Stimulated activated CD4-positive, alpha-beta T cell treated with anti-CD3 and anti-CD28 coated beads, TNF-alpha, amount 100 ng/mL, for 4 hours (primary cell): ENCODE measurements around the gene COP1.
"Not testable (repeated sequence)": the region's sequence is repeated elsewhere in the genome, so short reads cannot be mapped to it uniquely, and the experiment has no call there.

Source experiments
- DNase-seq, 3 experiments: peaks; one replicate each; pipeline ENCODE4 v3.0.0-alpha.2; 2020; ENCODE audit warnings: low read depth in 3 of 3

The COP1 gene

GRCh38 chr1:176206961-176207902 is at the start of gene COP1:
Gene COP1 (minus strand): TSS chr1:176207286. CDS start chr1:176206978, 308 bp downstream.
- peak; percentile 91 to 95 (median 93) for DNase-seq

DNA sequence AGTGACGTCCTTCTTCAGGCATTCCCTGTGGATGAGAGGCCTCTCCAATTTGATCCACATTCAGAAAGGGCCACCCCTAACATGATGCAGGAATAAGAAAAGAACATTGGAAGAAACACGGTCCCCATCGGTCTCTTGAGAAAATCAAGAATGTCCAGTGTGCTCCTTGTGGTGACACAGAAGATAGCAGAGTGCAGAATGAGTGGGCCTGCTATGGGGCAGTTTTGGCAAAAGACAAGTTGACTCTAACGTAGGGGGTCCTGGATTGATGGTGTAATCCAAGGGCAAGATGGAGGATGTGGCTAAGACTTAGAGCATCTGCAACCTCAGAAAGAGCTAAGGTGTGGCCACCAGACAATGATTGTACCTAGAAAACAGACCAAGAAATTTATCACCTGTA is 45.1 kb upstream of the COP1 start:
- DNase-seq: no peak

DNA sequence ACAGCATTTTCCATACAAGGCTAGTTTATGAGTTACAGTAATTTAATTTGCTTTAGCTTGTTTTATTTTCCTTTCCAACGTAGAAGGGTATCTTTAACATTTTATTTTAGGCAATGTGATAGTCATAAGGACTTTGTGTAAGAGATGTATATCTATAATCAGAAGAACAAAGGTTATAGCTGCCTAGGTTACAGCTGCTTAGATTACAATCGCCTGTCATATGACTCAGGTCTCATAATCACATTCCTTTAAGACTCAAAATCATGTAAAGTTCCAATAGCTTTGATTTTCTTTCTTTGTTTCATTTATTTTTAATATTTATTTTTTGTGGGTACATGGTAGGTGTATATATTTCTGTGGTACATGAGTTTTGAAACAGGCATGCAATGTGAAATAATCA is 37.8 kb upstream of the COP1 start:
- DNase-seq: no peak

GRCh38 chr1:176243746-176244145 is 36.7 kb upstream of the COP1 start:
- DNase-seq: no peak

DNA sequence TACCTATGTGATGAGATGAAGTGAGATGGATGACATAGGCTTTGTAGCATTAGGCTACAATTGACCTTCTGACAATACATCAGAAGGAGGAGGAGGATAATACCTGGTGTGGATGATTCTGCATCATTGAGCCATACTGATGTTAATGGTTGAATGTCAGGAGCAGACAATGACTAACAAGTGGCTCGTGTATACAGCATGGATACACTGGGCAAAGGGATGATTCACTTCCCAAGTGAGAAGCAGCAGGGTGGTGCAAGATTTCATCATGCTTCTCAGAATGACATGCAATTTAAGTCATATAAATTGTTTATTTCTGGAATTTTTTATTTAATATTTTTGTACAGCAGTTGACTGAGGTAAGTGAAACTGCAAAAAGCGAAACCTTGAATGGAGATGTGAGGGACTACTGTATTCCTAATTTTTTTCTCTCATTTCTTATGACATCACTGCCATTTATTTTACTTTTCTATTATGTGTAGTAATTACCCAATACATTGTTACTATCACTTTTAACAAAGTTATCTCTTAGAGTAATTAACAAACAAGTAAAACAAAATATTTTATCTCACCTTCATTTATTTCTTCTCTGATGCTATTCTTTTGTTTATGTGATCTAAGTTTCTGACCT is 34.4 kb upstream of the COP1 start:
- DNase-seq: no peak

DNA sequence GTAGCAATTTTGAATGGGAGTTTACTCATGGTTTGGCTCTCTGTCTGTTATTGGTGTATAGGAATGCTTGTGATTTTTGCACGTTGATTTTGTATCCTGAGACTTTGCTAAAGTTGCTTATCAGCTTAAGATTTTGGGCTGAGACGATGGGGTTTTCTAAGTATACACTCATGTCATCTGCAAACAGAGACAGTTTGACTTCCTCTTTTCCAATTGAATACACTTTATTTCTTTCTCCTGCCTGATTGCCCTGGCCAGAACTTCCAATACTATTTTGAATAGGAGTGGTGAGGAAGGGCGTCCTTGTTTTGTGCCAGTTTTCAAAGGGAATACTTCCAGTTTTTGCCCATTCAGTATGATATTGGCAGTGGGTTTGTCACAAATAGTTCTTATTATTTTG is 26.6 kb upstream of the COP1 start:
- DNase-seq: not testable (repeated sequence)

DNA sequence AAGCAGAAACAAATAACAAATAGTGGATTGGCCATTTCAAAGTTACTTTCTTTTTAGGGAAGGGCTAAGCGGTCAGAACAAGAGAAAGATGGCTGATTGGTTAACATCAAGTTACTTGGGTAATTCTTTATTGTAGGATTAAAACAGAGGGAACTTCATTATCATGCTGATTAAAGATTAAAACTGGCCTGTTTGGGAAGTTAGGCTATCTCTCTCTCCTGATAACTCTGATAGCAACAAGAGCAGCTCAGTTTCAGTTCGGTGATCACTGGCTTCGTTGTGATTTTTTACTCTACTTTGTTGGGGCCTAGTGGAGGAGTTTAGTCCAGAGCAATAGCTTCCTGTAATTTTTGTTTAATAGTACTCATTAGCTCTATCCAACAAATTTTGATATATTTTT is 20.5 kb upstream of the COP1 start:
- DNase-seq: no peak

DNA sequence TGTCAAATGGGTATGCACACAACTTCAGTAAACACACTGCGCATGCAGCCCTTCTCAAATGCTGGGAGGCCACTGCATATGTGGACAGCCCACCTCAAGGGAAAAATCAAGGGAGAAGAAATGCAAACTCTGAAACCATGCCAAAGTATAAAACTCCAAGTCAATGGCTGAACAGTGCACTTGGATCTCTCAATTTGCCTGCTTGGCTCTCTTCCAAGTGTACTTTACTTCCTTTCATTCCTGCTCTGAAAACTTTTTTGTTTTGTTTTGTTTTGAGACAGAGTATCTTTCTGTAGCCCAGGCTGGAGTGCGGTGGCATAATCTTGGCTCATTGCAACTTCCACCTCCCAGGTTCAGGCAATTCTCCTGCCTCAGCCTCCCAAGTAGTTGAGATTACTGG is 18.8 kb upstream of the COP1 start:
- no peak for DNase-seq

DNA sequence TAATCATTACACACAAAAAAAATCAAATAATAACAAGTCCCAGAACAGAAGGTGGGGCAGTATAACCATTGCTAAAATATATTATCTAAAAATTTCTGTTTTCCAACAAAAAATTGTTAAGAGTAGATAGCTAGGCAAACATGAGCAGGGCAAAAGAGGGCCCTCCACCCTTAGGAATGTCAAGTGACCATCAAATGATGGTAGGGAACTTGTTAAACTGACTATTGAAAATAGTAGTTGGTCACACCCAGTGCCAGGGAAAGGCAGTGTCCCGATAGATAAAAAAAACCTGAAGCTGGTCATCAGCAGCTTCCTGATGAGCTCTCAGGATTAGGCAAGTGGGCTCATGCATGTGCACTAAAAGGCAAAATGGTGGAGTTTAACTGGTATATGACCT is 18.4 kb upstream of the COP1 start:
- no peak for DNase-seq

DNA sequence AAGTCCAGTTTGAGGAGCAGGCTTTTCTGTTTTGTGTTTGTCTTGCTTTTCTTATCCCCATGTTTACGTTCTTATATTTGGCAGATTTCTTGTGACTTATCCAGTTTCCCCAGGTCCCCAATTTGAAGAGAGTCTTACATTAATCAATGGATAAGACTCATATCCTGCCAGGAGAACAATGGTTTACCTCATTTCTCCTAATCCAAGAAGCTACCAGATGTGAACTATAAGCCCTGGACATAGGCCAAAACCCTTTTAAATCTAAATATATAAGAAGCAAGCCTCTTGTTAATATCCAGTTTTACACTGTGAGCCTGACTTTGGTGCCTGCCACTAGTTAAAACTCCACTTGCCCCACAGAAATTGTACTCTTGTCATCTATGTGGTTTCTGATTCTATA is 15.1 kb upstream of the COP1 start:
- DNase-seq: no peak

DNA sequence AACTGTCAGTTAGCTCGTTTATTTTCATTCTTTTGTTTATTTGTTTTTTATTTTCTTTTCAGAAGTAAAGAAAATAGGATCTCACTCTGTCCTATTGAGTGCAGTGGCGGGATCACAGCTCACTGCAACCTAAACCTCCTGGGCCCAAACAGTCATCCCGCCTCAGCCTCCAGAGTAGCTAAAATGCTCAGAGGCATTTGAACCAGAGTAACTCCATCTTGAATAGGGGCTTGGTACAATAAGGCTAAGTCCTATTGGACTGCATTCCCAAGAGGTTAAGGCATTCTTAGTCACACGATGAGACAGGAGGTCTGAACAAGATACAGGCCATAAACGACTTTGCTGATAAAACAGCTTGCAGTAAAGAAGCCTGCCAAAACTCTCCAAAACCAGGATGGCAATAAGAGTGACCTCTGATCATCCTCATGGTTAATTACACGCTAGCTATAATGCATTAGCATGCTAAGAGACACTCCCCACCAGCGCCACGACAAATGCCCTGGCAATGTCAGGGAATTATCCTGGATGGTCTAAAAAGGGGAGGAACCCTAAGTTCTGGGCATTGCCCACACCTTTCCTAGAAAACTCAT is 13.1 kb upstream of the COP1 start:
- DNase-seq: no peak

DNA sequence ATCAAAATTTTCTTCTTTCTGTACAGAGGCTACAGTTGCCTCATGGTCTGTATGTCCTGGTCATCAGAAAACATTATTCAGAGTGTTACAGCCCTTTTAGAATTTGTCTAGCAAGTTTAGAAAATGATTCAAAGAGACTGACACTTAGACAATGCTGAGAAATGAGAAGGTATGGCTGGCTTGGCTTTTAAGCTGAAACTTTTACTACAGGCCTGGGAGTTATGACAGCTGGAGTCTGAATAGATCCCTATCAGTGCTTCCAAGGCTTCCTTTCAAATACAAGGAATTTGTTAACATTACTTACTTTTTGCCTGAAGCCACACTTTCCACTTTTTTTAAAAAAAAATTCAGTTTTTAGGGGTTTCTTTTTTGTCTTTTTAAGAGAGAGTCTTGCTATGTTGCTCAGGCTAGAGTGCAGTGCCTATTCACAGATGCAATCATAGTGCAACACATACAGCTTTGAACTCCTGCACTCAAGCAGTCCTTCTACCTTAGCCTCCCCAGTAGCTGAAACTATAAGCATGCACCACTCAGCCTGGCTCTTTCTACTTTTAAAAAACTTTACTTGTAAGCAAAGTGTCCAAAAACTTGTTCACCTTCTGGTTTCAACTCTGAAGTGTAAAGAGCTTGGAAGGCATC is 10.5 kb upstream of the COP1 start:
- no peak for DNase-seq

- no peak for DNase-seq
Observed at GRCh38 chr1:176216031-176216430, 8.9 kb upstream of the COP1 start.

GRCh38 chr1:176211396-176212165 is 4.5 kb upstream of the COP1 start:
- no peak for DNase-seq

GRCh38 chr1:176208034-176208433 is 948 bp upstream of the COP1 start:
- no peak for DNase-seq

DNA sequence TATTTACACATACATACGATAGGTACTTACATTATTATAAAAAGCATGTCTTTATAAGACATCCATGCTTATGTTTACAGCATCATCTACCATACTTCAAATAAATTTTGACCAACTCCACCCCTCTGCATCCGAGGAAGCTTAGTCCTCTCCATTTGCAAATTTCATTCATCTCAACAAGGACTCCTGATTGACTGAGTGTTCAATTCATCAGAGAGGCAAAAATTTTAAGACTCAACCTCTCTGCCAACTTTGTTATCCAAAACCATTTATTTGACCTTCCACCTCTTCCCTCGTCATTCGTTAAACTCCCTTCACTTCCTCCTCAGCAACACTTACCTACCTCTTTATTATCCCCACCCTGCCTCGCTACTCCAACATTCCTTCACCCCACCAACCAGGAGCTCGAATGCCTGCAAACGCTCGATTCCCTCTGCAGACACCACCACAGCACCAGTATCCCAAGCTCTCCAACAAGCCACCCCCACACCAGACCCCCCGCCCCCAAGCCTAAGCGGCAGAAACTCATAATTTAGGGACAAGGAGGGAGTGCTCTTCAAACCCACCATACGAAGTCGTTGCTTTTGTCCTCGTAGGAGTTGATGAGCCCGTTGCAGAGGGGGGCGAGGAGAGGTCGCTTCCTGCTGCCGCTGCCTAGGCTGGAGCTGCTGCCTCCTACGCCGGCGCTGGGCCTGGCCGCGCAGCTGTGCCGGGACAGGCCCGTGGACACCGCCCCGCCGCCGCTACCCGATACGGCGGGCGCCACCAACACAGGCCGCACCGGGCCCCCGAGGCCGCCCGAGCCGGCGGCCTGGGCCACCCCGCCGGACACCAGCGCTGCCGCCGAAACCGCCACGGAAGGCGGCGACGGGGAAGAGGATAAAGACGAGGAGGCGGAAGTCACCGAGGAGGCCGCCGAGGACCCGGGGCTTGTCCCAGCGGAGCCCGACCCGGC is 803 bp downstream of the COP1 start:
- peak in 2 of 3 experiments; percentile 7 to 13 for DNase-seq

GRCh38 chr1:176205332-176205914 is 1.7 kb downstream of the COP1 start:
- no peak for DNase-seq

DNA sequence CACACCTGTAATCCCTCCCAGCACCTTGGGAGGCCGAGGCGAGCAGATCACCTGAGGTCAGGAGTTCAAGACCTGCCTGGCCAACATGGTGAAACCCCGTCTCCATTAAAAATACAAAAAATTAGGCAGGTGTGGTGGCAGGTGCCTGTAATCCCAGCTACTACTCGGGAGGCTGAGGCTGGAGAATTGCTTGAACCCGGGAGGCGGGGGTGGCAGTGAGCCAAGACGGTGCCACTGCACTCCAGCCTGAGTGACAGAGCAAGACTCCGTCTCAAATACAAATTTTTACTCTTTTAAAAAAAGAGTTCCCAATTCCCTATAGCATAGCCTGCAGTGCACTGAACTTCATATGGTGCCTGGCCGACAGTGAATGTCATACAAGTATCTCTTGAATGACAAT is 2.4 kb downstream of the COP1 start:
- DNase-seq: not testable (repeated sequence)

GRCh38 chr1:176203735-176204134 is 3.4 kb downstream of the COP1 start:
- no peak for DNase-seq

DNA sequence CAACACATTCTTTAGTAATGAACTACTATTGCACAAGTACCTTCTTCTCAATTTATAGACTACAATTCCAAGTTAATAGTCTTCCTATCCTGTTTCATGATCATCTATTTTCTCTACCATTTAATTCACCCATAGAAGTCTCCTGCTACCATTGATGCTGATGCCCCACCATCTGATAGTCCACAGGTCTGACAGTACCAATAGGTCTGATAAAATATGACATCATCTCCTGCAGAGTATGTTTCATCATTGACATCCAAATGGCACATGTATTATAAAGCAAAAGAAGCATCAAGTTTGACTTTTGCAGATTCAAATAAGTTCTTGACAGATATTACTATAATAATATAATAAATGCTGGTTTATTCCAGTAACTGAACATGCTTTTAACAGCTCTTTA is 5.5 kb downstream of the COP1 start:
- DNase-seq: no peak
